CD14-positive monocyte (primary cell): Measurements from ENCODE around the gene ZNF653. TPM values are rescaled to one million over a fixed set of nuclear protein-coding genes. Genes with fewer than 3 reads are reported as not detected.

ENCODE experiments used
- DNase-seq, 3 donors: peaks; one replicate each; pipeline ENCODE4 v3.0.0-alpha.2; 2011 to 2022
- H2AFZ ChIP-seq: 2 replicates; pipeline ENCODE4 v1.6.0; 2012; ENCODE audit warnings: mild to moderate bottlenecking, low read depth, low read length, inconsistent platforms; ENCODE audit not compliant: insufficient read depth, poor library complexity, severe bottlenecking
- H3K27ac ChIP-seq, 2 donors: 1 replicate in 1 of 2; 2 replicates in 1 of 2; pipeline ENCODE4 v1.5.1; 2012 to 2013; ENCODE audit warnings: low read length in 2 of 2, control low read depth in 1 of 2, inconsistent platforms in 1 of 2, low read depth in 1 of 2, mild to moderate bottlenecking in 1 of 2
- H3K27me3 ChIP-seq, 2 donors: one replicate each; pipeline versions ENCODE4 v1.6.0 to v1.6.1; 2011 to 2013; ENCODE audit warnings: low read length in 2 of 2; ENCODE audit not compliant: control insufficient read depth in 2 of 2, insufficient read depth in 2 of 2
- H3K36me3 ChIP-seq, 2 donors: replicated peaks in 1 of 2; 1 replicate in 1 of 2; 2 replicates in 1 of 2; pipeline versions ENCODE4 v1.5.1 to v1.6.1; 2012 to 2013; ENCODE audit warnings: low read length in 2 of 2, control low read depth in 1 of 2, inconsistent platforms in 1 of 2, mild to moderate bottlenecking in 1 of 2; ENCODE audit not compliant: insufficient read depth in 2 of 2, control insufficient read depth in 1 of 2
- H3K4me1 ChIP-seq, 2 donors: 1 replicate in 1 of 2; 2 replicates in 1 of 2; pipeline versions ENCODE4 v1.5.1 to v1.6.1; 2012 to 2013; ENCODE audit warnings: low read length in 2 of 2, control low read depth in 1 of 2, inconsistent platforms in 1 of 2, mild to moderate bottlenecking in 1 of 2, moderate library complexity in 1 of 2; ENCODE audit not compliant: insufficient read depth in 2 of 2, control insufficient read depth in 1 of 2
- H3K4me2 ChIP-seq: replicated peaks from 2 replicates; pipeline ENCODE3; 2012; ENCODE audit warnings: low read length, moderate library complexity, mild to moderate bottlenecking; ENCODE audit not compliant: poor library complexity, severe bottlenecking; ENCODE audit errors: extremely low read depth
- H3K4me3 ChIP-seq, 3 experiments: fragments of 200-600 bp in 1 of 3; sonication (generic) in 1 of 3; replicated peaks in 1 of 3; 1 replicate in 2 of 3; 2 replicates in 1 of 3; pipeline ENCODE4 v1.5.1; 2011 to 2013; ENCODE audit warnings: low read length in 3 of 3, mild to moderate bottlenecking in 3 of 3, control low read depth in 2 of 3, low read depth in 2 of 3, inconsistent platforms in 1 of 3, moderate library complexity in 1 of 3
- H3K79me2 ChIP-seq: 2 replicates; pipeline ENCODE4 v1.6.0; 2012; ENCODE audit warnings: mild to moderate bottlenecking, control low read depth, inconsistent platforms, low read length, moderate library complexity; ENCODE audit not compliant: insufficient read depth
- H3K9ac ChIP-seq: 2 replicates; pipeline ENCODE4 v1.6.0; 2017; ENCODE audit warnings: low read length, mild to moderate bottlenecking; ENCODE audit not compliant: insufficient read depth, poor library complexity, severe bottlenecking
- H3K9me3 ChIP-seq, 2 donors: replicated peaks in 1 of 2; 1 replicate in 1 of 2; 2 replicates in 1 of 2; pipeline versions ENCODE4 v1.5.1 to v1.6.1; 2012 to 2013; ENCODE audit warnings: low read length in 2 of 2, control low read depth in 1 of 2; ENCODE audit not compliant: control insufficient read depth in 1 of 2, insufficient read depth in 1 of 2
- H4K20me1 ChIP-seq: 2 replicates; pipeline ENCODE4 v1.6.0; 2012; ENCODE audit warnings: mild to moderate bottlenecking, low read length, control low read depth, moderate library complexity; ENCODE audit not compliant: insufficient read depth
- H3K27ac Mint-ChIP-seq, 7 donors: one replicate each; pipeline ENCODE4 v1.8.0; 2020; ENCODE audit warnings: mild to moderate bottlenecking in 7 of 7, mixed read lengths in 7 of 7, moderate library complexity in 6 of 7, inconsistent platforms in 2 of 7
- H3K27me3 Mint-ChIP-seq, 3 donors: one replicate each; pipeline ENCODE4 v1.8.0; 2021 to 2022; ENCODE audit warnings: low read depth in 3 of 3, mild to moderate bottlenecking in 3 of 3, mixed read lengths in 3 of 3, moderate library complexity in 3 of 3, inconsistent platforms in 1 of 3
- H3K36me3 Mint-ChIP-seq, 2 donors: one replicate each; pipeline ENCODE4 v1.8.0; 2020; ENCODE audit warnings: mixed read lengths in 2 of 2, inconsistent platforms in 1 of 2, mild to moderate bottlenecking in 1 of 2
- H3K4me1 Mint-ChIP-seq: one replicate; pipeline ENCODE4 v1.8.0; 2020; ENCODE audit warnings: mild to moderate bottlenecking, mixed read lengths
- H3K4me3 Mint-ChIP-seq, 2 donors: one replicate each; pipeline ENCODE4 v1.8.0; 2020; ENCODE audit warnings: mild to moderate bottlenecking in 2 of 2, mixed read lengths in 2 of 2, moderate library complexity in 1 of 2
- H3K9me3 Mint-ChIP-seq, 7 donors: one replicate each; pipeline ENCODE4 v1.8.0; 2020 to 2022; ENCODE audit warnings: mixed read lengths in 7 of 7, mild to moderate bottlenecking in 6 of 7, moderate library complexity in 6 of 7, inconsistent platforms in 2 of 7
- CTCF ChIP-seq: fragments of 200-600 bp; IDR thresholded peaks from one replicate; pipeline ENCODE4 v1.8.0; 2022; ENCODE audit warnings: antibody characterized with exemption, mild to moderate bottlenecking
- WGBS: methylation state at CpG from one replicate; pipeline ENCODE4 v1.1.5; 2013; ENCODE audit warnings: missing lambda C conversion rate; ENCODE audit not compliant: insufficient coverage; 5-methylcytosine and 5-hydroxymethylcytosine counted together
- intact Hi-C, 2 donors: fragments of 100-400 bp; cut with micrococcal nuclease; formaldehyde crosslinking; loops; one replicate each; pipeline versions ENCODE4 v1.15.0 to v1.15.1; 2023
- polyA plus RNA-seq, 3 donors: library from polyadenylated mRNA; depleted of rRNA in 1 of 3; unstranded in 2 of 3; stranded (reverse) in 1 of 3; fragments of 300-500 nt in 2 of 3; fragments of >200 nt in 1 of 3; fragmentation: Illumina TruSeq in 2 of 3; gene quantifications; 1 replicate in 2 of 3; 2 replicates in 1 of 3; pipeline ENCODE4 v1.2.3, GENCODE V29; 2012 to 2021

ZNF653 gene
- polyA plus RNA-seq, 3 donors = 0.88 to 8.1 (median 1.2) TPM

- Mint-ChIP-seq H3K4me3 (peak overlapping the region; percentile 52 to 84), H3K27ac (peak overlapping the region in 4 of 7 donors; percentile 20 to 74 (median 34)), H3K36me3 (peaks cover 8 to 11% of the 10 kb centered on the region in 2 donors), H3K4me1 (peaks cover 24% of the 10 kb centered on the region), H3K27me3 (peaks cover 40 to 59% (median 49%) of the 10 kb centered on the region in 3 donors), H3K9me3 (peaks cover 5 to 20% (median 11%) of the 10 kb centered on the region in 7 donors)
- H3K9ac ChIP-seq = no peak overlapping the region
- H3K4me2 ChIP-seq = peak overlapping the region; percentile 46
- no peaks in the 10 kb centered on the region for H3K79me2 ChIP-seq
- 5% methylated on average over 50 of the region's 50 CpGs for WGBS
- no peaks in the 10 kb centered on the region for H4K20me1 ChIP-seq
- peak overlapping the region; percentile 68 for H2AFZ ChIP-seq
- H3K36me3 ChIP-seq = no peaks in the 10 kb centered on the region
- peaks cover 7 to 21% of the 10 kb centered on the region in 2 donors for H3K9me3 ChIP-seq
- peak overlapping the region in 1 of 3 experiments; percentile 38 for H3K4me3 ChIP-seq
- peak; percentile 53 to 63 (median 58) for DNase-seq
- peaks cover 35 to 49% of the 10 kb centered on the region in 2 donors for H3K4me1 ChIP-seq
- intact Hi-C loops = loop anchor here in 1 of 2 donors (5.0 kb wide), 1 partner anchor 189 kb away; no protein-coding TSS in a partner anchor
- H3K27ac ChIP-seq = no peak overlapping the region
- H3K27me3 ChIP-seq = peaks cover 23 to 51% of the 10 kb centered on the region in 2 donors
- no peak for TF ChIP-seq CTCF
Observed at GRCh38 chr19:11481534-11482383, 23.9 kb downstream of the ZNF653 start.

GRCh38 chr19:11480715-11481533 lies 24.7 kb downstream of the ZNF653 start, which contains the start of gene ELAVL3:
Gene ELAVL3, minus strand, starts transcription at chr19:11481046. Its CDS starts 438 bp downstream, at chr19:11480608.
- no peaks in the 10 kb centered on the region for H3K79me2 ChIP-seq
- peak within 1 kb of the TSS in 1 of 3 experiments; percentile 38 for H3K4me3 ChIP-seq
- H3K36me3 Mint-ChIP-seq = peaks cover 8 to 11% of the 10 kb centered on the region in 2 donors
- peak within 1 kb of the TSS; percentile 24 to 84 for H3K4me3 Mint-ChIP-seq
- H3K36me3 ChIP-seq = no peaks in the 10 kb centered on the region
- H3K9me3 Mint-ChIP-seq = peaks cover 5 to 22% (median 11%) of the 10 kb centered on the region in 7 donors
- no peak within 1 kb of the TSS for H3K9ac ChIP-seq
- peak within 1 kb of the TSS in 3 of 7 donors; percentile 20 to 42 (median 23) for H3K27ac Mint-ChIP-seq
- no peak within 1 kb of the TSS for H3K27ac ChIP-seq
- H3K27me3 Mint-ChIP-seq = peaks cover 44 to 64% (median 52%) of the 10 kb centered on the region in 3 donors
- TF ChIP-seq CTCF = no peak
- H3K4me1 ChIP-seq = peaks cover 35 to 49% of the 10 kb centered on the region in 2 donors
- H3K4me1 Mint-ChIP-seq = peaks cover 24% of the 10 kb centered on the region
- peaks cover 23 to 53% of the 10 kb centered on the region in 2 donors for H3K27me3 ChIP-seq
- WGBS = 16% methylated on average over 70 of the region's 77 CpGs
- no peak within 1 kb of the TSS for H2AFZ ChIP-seq
- peak within 1 kb of the TSS; percentile 46 for H3K4me2 ChIP-seq
- intact Hi-C loops = loop anchor here in 1 of 2 donors (5.0 kb wide), 1 partner anchor 189 kb away; no protein-coding TSS in a partner anchor
- no peak for DNase-seq
- no peaks in the 10 kb centered on the region for H4K20me1 ChIP-seq
- H3K9me3 ChIP-seq = peaks cover 7 to 21% of the 10 kb centered on the region in 2 donors
